Cardiac fibroblast (primary cell): ENCODE measurements around the gene DSCAML1.

Experiments
- DNase-seq, 2 donors: peaks; one replicate each; pipeline versions ENCODE4 v3.0.0 to v3.0.0-alpha.2; 2010; ENCODE audit warnings: low read depth in 2 of 2
- H3K4me3 ChIP-seq, 2 donors: replicated peaks in 1 of 2; 1 replicate in 1 of 2; 2 replicates in 1 of 2; pipeline ENCODE4 v1.5.1; 2011; ENCODE audit warnings: low read depth in 2 of 2, low read length in 2 of 2, mild to moderate bottlenecking in 2 of 2, moderate library complexity in 1 of 2
- TF ChIP-seq, protein P1 (sequence below): IDR thresholded peaks from one replicate; pipeline ENCODE4 v1.5.1; 2011; ENCODE audit warnings: low read depth, mild to moderate bottlenecking, low read length, inconsistent platforms

Gene DSCAML1

DNA sequence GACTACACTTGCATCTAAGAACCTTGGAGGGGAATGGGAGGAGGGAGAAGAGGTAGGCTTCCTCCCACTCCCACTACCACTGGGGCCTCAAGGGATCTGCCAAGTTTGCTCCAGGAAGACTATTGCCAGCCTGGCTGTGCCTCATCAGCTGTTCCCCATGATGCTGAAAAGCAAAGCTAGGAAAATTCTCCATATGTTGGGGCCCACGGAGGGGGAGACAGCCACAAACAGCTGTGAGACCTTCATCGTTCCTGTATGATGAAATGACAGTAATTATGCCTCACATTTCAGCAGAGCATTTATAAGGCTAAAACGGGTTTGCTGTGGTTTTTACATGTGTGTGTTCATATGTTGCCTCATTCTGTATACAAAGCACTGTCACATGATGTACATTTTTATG is 6.7 kb downstream of the DSCAML1 start:
- TF ChIP-seq, protein P1, sequence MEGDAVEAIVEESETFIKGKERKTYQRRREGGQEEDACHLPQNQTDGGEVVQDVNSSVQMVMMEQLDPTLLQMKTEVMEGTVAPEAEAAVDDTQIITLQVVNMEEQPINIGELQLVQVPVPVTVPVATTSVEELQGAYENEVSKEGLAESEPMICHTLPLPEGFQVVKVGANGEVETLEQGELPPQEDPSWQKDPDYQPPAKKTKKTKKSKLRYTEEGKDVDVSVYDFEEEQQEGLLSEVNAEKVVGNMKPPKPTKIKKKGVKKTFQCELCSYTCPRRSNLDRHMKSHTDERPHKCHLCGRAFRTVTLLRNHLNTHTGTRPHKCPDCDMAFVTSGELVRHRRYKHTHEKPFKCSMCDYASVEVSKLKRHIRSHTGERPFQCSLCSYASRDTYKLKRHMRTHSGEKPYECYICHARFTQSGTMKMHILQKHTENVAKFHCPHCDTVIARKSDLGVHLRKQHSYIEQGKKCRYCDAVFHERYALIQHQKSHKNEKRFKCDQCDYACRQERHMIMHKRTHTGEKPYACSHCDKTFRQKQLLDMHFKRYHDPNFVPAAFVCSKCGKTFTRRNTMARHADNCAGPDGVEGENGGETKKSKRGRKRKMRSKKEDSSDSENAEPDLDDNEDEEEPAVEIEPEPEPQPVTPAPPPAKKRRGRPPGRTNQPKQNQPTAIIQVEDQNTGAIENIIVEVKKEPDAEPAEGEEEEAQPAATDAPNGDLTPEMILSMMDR, result no peak
- no peak for DNase-seq
- H3K4me3 ChIP-seq, result no peak overlapping the region

DNA sequence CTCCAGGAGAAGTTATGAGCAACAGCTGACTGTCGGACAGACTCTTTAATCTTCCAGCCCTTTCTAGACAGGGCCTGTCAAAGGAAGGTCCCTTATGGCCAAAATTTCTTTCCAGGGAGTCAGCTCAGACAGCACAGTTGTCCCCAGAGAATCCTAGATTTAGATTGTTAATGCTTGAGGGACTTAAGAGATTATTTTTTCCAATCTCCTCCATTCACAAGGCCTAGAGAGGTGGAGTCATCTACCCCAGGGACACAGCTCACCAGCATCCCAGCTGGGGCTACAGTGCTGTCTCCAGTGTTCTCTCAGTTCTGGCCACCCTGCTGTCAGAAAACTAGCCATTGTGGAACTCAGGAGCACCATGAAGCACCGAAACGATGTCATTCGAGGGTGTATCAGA is 7.8 kb downstream of the DSCAML1 start:
- no peak for DNase-seq
- TF ChIP-seq, protein P1, result no peak
- H3K4me3 ChIP-seq, result no peak overlapping the region

DNA sequence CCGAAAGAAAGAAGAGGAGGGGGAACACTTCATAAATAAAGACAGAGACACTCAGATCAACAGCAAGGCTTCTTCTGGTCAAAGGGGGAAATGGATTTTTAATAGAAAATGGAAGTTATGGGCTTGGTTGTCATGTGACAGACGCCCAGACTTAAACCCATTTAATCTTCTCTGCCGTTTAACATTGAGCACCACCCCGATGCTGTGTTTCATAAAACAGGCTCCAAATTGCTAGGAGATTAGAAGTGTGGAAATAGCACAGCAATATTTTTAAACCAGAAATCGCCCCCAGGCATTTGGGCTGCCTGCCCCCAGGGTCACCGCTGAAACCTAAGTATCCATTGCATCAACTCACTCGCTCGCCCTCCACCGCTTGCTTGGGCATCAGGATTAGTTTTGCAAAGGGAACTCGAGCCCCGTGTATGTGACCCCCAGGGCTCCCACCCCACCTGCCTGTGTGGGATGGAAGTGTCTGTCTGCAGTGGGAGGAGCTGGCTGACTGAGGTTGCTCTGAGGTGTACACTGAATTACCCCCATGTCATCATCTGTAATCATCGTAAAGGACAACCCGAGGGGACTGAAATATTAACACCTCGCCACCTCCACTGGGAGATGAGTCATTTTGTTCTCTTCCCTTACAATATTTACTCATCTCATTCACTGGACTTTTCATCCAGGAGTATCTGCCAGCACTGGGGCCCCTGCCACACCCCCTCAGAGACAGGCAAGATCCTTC is 10.7 kb downstream of the DSCAML1 start:
- no peak for DNase-seq

DNA sequence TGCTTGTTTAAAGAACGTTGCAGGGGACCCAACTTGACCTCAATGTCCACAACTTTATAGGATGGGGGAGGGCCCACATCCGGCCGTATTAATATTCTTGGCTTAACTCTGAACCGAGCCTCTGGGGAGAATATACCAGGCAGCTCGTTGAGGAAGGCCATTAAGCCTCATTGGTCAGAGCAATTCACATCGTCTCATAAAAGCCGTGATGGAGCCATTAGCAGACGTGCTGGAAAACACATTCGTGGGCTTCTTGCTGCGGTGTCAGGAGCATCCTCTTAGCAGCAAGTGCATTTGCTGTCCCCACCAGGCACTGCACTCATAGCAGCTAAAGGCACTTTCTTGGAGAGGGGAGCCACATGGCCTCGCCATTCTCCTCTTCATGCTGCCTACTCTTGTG is 14.9 kb downstream of the DSCAML1 start:
- TF ChIP-seq, protein P1, result no peak
- no peak for DNase-seq
- H3K4me3 ChIP-seq, result no peak overlapping the region

More for the DNA sequence above, 10.7 kb downstream of the DSCAML1 start:
- TF ChIP-seq, protein P1, result no peak
- H3K4me3 ChIP-seq, result no peak overlapping the region

DNA sequence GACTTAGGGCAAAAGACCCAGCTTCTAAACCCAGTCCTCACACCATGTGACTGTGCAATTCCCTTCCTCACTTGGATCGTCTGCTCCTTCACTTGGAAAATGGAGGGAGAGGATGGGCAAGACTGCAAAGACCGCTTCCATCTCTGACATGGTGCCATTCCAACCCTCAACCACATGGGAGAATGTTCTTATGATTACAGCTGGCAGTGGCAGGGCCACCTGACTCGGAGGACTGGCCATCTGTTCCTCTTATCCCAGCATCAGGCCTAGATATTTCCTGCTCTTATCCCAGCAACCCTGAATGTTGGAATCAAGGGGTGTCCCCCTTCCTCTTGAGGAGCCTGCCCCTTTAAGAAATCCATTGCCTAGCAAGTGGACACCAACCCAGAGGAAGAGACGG is 15.4 kb downstream of the DSCAML1 start:
- no peak for DNase-seq
- H3K4me3 ChIP-seq, result no peak overlapping the region
- TF ChIP-seq, protein P1, result no peak

DNA sequence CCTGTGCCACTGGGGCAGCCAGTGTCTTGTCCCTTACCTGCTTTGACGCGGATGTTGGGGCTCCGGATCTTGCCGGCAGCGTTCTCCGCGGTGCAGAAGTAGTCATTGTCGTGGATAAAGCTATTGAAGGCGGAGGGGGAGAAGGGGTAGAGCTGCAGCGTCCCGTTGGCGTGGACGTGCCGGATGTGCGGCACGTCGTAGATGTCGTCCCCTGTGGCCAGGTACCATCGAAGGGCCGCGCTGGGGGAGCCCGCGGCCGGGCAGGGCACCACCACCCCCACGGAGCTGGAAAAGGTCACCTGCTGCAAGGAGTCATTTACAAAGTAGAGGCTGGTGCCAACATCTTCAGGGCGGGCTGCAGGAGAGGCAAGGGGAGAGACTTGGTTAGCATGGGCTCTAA is 16.6 kb downstream of the DSCAML1 start:
- TF ChIP-seq, protein P1, result no peak
- DNase-seq, result no peak
- no peak overlapping the region for H3K4me3 ChIP-seq

DNA sequence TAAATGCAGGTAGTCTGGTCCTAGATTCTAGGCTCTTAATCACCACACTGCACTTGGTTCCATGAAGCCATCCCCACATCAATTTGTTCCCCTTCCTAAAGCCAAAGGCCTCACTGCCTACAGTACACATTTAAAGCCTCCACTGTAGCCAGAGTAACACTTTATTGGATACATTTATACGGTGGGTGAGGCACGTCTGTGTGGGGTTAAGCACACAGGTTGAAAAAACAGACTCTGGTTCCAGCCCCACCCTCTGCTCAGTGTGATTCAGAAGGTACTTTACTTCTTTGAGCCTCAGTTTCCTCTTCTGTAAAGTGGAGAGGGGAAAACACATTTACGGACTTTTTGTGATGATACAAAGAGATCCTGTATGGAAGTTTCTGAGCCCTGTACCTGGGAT is 22.5 kb downstream of the DSCAML1 start:
- TF ChIP-seq, protein P1, result no peak
- no peak overlapping the region for H3K4me3 ChIP-seq
- DNase-seq, result no peak
